ENCODE measurements around the gene LAMA5.
A peak's percentile ranks its signal among the peaks of the same experiment; 100 is the strongest.

Gene LAMA5

DNA sequence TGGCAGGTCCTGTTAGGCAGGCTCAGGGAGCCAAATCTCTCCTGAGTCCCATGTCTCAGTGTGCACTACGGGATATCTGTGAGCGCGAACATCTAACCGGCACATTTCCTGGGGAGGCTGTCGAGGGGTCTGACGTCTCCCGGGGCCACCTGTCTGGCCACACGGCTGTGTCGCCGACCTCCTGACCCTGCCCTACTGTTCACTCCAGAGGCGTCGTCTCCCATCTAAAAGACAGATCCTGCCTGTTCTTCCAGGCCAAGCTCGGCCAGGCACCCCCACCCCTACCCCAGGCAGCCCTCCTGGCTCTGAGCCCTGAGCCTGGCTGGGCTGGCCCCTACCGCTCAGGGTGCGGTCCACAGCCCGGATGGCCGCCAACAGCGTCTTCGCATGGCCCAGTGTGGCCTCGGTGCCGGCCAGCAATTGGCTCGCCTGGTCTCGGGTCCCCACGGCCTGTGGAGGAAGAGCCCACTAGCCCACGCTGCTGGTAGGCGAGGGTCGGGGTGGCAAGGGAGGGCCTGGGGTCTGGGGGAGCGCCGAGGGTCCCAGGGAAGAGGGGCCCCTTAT lies 47.7 kb downstream of the LAMA5 start:
- DNase-seq (ENCODE audit: low read depth): no peak
- H3K4me3 ChIP-seq (ENCODE audit: low read length): no peak overlapping the region
- TF ChIP-seq, protein P1, sequence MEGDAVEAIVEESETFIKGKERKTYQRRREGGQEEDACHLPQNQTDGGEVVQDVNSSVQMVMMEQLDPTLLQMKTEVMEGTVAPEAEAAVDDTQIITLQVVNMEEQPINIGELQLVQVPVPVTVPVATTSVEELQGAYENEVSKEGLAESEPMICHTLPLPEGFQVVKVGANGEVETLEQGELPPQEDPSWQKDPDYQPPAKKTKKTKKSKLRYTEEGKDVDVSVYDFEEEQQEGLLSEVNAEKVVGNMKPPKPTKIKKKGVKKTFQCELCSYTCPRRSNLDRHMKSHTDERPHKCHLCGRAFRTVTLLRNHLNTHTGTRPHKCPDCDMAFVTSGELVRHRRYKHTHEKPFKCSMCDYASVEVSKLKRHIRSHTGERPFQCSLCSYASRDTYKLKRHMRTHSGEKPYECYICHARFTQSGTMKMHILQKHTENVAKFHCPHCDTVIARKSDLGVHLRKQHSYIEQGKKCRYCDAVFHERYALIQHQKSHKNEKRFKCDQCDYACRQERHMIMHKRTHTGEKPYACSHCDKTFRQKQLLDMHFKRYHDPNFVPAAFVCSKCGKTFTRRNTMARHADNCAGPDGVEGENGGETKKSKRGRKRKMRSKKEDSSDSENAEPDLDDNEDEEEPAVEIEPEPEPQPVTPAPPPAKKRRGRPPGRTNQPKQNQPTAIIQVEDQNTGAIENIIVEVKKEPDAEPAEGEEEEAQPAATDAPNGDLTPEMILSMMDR (IDR thresholded peaks at IDR 0.05; ENCODE audit: insufficient read depth, low read depth, low read length, missing control alignments): no peak

DNA sequence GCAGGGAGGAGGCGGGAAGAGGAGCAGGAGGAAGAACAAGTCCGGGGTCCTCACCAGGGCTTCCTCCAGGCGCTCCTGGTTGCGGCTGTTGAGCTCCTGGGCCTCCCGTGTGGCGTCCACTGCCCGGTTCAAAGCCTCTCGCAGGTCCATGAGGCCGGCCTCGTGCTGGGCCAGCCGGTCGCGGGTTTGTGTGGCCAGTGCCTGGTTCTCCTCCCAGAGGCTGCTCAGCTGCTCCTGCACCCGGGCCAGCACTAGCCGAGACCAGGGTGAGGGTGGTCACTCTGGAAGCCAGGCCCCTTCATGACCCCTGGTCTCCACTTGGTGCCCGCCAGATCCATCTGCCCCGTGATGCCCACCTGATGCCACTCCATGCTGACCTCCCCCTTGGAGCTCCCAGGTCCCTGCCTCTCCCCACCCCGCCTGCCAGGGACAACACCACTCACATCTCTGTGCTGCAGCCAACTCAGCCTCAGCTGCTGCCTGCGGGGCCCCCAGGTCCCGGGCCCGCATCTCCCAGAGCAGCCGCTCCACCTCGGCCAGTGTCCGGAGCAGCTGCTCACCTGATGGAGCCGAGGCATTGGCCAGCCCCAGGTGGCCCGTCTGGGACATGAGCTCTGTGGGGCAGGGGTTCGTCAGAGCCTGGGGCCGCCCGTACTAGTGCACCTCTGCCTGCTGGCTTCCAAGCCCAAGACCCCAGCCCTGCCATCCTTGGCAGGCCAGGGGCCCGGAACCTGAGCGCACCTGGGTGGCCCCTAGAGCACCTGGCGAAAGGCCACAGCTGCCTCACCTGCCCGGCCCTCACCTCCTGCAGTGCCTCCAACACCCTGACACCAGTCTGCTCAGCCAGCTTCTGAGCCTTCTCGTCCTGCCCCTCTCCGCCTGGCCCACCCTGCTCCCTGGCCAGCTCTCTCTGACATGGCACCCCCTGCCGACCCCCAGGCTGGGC lies 48.4 kb downstream of the LAMA5 start:
- TF ChIP-seq, protein P1 (IDR thresholded peaks at IDR 0.05; ENCODE audit: insufficient read depth, low read depth, low read length, missing control alignments): no peak
- no peak overlapping the region for H3K4me3 ChIP-seq (ENCODE audit: low read length)
- peak; percentile 36 for DNase-seq (ENCODE audit: low read depth)

DNA sequence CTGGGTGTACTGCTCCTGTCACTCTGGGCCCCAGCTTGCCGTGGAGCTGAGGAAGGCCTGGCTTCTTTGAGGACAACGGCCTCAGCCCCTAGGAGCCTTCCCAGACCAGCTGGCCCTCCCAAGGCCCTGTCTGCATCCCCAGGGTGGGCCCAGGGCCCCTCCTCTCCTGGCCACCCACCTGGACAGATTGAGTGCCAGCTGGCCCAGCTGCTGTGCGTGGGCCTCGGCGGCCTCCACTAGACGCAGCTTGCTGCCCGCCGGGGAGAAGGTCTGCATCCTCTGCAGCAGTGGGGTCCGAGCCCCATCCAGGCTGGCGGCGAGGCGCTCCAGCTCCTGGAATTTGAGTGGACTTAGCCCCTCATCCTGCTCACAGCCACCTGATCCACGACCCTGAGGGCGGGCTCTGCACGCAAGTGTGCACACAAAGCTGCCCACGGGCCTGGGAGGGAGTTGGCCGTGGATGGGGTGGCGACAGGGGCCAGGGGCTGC lies 49.9 kb downstream of the LAMA5 start:
- DNase-seq (ENCODE audit: low read depth): no peak
- H3K4me3 ChIP-seq (ENCODE audit: low read length): no peak overlapping the region
- TF ChIP-seq, protein P1 (IDR thresholded peaks at IDR 0.05; ENCODE audit: insufficient read depth, low read depth, low read length, missing control alignments): no peak

DNA sequence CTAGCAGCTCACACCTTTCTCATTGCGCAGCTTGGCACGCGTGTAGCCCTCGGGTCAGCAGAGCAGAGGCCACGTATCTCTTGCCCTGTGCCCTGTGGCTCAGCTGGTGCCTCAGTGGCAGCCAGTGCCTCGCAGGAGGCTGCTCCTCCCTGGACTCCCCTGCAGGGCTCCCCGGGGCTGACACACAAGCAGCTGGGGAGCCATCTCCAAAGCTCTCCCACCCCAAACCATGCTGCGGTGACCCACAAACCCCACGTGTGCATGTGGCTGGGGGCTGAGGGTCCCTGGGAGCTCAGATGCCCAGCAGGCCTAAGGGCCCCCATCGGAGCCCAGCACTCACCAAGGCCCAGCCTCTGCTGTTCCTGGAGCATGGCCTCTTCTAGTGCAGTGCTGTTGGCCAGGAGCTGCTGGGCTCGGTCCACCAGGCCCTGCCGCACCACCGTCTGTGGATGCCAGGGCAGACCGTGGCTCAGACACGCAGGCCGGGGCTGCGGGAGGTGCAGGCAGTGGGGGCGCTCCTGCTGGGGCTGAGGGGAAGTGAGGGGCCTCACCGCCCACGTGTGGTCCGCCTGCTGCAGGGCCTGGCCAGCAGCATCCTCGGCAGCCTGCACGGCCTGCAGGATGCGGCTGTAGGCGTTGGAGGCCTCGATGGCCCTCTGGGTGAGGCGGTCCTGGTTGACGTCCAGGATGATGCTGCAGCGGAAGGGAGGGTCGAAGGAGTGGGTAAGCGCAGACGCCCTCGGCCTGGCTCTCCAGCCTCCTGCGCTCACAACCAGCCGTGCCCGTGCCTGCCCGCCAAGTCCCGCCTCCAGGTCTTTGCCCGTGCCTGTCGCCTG lies 50.6 kb downstream of the LAMA5 start:
- TF ChIP-seq, protein P1 (IDR thresholded peaks at IDR 0.05; ENCODE audit: insufficient read depth, low read depth, low read length, missing control alignments): no peak
- DNase-seq (ENCODE audit: low read depth): peak; percentile 89
- no peak overlapping the region for H3K4me3 ChIP-seq (ENCODE audit: low read length)

DNA sequence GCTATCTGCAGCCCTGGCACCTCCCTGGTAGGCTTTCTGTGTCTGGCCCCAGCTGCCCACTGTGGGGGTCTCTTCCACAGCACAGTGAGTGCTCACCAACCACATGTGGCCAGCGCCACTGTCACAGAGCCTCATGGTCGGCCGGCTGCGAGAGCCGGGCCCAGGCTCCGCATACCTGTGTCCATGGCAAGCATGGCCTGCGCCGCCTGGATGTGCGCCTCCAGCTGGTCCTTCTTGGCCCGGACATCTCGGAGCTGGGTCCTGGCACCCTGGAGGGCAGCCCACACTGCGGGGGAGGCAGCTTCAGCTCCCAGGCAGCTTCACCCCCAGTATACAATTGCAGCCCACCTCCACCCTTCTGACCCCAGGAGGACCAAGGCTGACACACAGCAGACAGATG lies 51.3 kb downstream of the LAMA5 start:
- TF ChIP-seq, protein P1 (IDR thresholded peaks at IDR 0.05; ENCODE audit: insufficient read depth, low read depth, low read length, missing control alignments): no peak
- no peak for DNase-seq (ENCODE audit: low read depth)
- H3K4me3 ChIP-seq (ENCODE audit: low read length): no peak overlapping the region

DNA sequence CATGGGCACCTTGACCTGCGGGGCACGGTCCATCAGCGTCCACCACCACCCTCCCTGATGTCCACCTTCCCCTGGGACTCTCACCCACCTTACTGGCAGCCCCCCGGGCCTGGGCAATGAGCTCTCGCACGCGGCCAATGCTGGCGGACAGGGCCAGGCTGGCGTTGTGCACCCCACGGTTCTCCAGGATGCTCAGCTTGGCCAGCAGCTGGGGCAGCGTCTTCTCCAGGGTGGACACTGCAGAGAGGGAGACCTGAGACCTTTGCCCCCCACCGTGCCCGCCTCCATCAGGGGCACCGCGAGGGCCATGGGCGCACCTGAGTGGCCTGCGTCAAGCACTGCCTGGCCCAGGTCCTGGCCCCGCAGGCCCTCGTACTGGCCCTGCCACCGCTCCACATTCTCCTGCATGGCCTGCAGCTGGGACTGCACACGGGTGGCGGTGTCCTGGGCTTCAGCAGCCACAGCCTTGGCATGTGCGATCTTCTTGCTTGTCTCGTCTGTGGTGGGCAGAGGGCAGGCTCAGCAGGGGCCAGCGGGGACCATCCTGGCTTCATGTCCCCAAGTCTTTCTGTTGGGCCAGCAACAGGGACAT lies 52.3 kb downstream of the LAMA5 start:
- TF ChIP-seq, protein P1 (IDR thresholded peaks at IDR 0.05; ENCODE audit: insufficient read depth, low read depth, low read length, missing control alignments): no peak

More for the DNA sequence above, 52.3 kb downstream of the LAMA5 start:
- no peak for DNase-seq (ENCODE audit: low read depth)
- no peak overlapping the region for H3K4me3 ChIP-seq (ENCODE audit: low read length)

Measured in epithelial cell of esophagus (primary cell).